Measurements from ENCODE around the gene SCG3.

Gene SCG3

DNA sequence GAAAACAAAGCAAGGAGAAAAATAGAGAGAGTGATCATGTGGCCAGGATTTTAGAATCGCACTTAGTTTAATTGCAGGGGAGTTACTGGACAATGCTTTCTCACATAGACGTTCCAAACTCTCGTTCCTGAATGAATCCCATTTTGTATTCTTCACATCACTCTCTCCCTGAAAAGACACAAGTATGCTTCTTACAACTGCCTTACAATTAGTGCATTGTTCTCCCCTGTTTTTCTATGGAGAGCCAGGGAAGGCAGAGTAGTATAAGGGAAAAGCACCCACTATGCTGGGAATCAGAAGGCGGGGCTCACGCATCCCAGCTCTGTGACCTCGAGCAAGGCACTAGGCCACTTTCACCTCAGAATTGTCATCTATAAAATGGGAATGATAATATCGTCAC, 84.4 kb downstream of the SCG3 start:
- no peak for DNase-seq

DNA sequence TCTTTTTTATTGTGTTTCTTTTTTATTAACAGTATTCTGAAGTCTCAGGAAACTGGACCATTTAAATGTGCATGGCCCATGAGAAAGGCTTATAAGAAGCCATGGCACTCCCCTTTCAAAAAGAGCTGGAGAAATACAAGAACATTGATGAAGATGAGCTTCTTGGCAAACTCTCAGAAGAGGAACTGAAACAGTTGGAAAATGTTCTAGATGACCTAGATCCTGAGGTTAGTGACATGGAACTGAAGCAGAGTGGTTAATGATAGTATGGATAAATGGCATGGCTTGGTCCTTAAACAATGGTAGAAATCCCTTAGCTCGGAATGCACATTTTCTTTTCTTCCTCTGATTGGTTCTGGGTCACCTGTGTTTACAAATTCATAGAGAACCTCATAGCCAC, 85.0 kb downstream of the SCG3 start:
- DNase-seq, result no peak

DNA sequence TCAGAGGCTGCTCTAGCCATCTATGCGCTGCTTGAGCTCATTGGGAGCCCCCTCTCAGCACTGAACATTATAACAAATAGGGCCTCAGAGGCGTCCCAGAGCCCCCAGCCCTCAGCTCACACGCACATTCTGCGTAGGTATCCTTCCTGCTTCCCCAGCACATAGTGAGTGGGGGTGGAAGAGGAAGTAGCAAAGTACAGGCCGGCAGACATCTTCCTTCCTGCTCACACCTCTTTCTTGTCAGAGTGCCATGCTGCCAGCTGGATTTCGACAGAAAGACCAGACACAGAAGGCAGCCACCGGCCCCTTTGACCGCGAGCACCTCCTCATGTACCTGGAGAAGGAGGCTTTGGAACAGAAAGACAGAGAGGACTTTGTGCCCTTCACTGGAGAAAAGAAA, 86.7 kb downstream of the SCG3 start:
- no peak for DNase-seq
